ENCODE measurements around the gene NHEJ1. TPM values are rescaled to one million over a fixed set of nuclear protein-coding genes. Genes with fewer than 3 reads are reported as not detected.

The NHEJ1 gene
- total RNA-seq, 3 donors from 2014 or later, result 13.4 to 19.8 (median 17.6) TPM

DNA sequence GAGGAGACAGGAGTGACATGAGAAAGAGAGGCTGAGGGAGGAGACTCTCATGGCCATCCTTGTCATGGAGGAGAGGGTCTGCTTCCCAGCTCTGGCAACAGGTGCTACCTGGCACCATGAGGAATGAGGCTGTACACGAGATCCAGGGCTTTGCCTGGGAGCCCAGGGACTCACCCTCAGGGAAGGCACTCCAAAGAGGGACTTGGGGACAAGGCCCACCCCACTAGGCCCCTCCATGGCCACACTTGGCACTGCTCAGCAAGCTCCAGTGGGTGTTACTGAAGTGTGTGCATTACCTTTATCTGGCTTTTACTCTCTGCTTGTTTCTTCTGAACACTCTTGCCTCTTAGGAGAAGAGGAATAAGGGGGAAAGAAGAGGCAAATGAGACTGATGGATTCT is 122.0 kb downstream of the NHEJ1 start:
- Histone ChIP-seq H3K27ac (no peak overlapping the region), H3K4me1 (no peaks in the 10 kb centered on the region), H3K4me3 (no peak overlapping the region), H3K9me3 (no peaks in the 10 kb centered on the region), H3K27me3 (peaks cover 0 to 33% of the 10 kb centered on the region in 2 donors), H3K36me3 (no peaks in the 10 kb centered on the region)
- TF ChIP-seq POLR2AphosphoS5 (IDR thresholded peaks at IDR 0.05) (no peak), POLR2A (IDR thresholded peaks at IDR 0.05) (no peak)
- TF ChIP-seq, protein P1, sequence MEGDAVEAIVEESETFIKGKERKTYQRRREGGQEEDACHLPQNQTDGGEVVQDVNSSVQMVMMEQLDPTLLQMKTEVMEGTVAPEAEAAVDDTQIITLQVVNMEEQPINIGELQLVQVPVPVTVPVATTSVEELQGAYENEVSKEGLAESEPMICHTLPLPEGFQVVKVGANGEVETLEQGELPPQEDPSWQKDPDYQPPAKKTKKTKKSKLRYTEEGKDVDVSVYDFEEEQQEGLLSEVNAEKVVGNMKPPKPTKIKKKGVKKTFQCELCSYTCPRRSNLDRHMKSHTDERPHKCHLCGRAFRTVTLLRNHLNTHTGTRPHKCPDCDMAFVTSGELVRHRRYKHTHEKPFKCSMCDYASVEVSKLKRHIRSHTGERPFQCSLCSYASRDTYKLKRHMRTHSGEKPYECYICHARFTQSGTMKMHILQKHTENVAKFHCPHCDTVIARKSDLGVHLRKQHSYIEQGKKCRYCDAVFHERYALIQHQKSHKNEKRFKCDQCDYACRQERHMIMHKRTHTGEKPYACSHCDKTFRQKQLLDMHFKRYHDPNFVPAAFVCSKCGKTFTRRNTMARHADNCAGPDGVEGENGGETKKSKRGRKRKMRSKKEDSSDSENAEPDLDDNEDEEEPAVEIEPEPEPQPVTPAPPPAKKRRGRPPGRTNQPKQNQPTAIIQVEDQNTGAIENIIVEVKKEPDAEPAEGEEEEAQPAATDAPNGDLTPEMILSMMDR (IDR thresholded peaks at IDR 0.05), result no peak
- DNase-seq (ENCODE audit: low spot score in 2 of 2), result no peak
- intact Hi-C loops (cut with DNase I; ENCODE audit: low total_unique reads), result no loop called here

DNA sequence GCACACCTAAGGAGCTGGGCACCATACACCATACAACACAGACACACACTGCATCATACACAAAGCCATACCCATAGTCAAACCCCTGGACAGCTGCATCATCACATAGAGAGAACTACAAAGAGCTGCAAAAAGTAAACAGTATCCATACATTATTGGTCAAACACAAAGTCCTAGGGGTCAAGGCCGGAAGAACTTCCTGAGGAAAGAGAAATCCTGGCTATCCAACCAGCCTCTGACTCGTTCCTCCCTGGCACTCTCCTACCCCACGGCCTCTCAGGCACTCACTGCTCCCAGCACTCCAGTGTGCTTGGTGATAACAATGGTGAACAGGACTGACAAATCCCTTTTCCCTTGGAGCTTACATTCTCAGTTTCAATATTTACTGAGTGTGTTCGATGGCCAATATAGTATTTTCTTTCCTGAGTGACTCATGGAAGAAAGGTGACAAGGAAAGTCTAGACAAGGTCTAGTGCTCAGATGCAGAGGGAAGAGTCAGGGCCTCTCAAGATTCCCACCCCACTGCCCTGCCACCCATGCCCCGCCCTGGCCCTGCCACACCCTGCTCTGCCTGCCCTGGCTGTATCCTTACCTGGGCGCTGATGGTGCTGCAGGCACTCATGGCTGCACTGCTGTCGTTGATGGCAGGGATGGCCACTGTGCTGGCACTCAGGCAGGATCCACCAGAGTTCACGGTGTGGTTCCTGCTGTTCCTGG is 122.7 kb downstream of the NHEJ1 start:
- Histone ChIP-seq H3K4me3 (no peak overlapping the region), H3K36me3 (no peaks in the 10 kb centered on the region), H3K27ac (no peak overlapping the region), H3K4me1 (no peaks in the 10 kb centered on the region), H3K9me3 (no peaks in the 10 kb centered on the region), H3K27me3 (peaks cover 0 to 26% of the 10 kb centered on the region in 2 donors)
- no peak for TF ChIP-seq POLR2AphosphoS5 (IDR thresholded peaks at IDR 0.05)
- no peak for TF ChIP-seq POLR2A (IDR thresholded peaks at IDR 0.05)
- TF ChIP-seq, protein P1 (IDR thresholded peaks at IDR 0.05), result no peak
- DNase-seq (ENCODE audit: low spot score in 2 of 2), result no peak
- intact Hi-C loops (cut with DNase I; ENCODE audit: low total_unique reads), result no loop called here

DNA sequence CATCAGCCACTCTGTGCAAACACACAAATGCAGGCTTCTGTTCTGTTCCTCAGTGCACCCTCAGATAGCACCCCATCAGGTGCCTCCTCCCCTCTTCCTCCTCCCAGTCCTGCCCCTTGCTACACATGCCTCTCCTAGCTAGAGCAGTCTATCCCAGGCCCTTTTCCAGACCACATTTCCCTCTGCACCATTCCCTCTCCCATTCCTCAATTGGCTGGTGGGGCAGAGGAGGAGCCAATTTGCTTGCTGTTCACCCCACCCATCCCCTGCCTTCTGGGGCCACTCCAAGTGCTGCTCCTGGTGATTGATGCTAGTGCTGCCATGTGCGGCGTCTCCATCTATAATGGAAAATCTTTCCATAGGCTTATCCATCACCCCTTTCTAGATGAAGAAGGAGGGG is 124.7 kb downstream of the NHEJ1 start:
- no peak overlapping the region for H3K4me3 ChIP-seq
- H3K27me3 ChIP-seq, result peaks cover 0 to 25% of the 10 kb centered on the region in 2 donors
- no peaks in the 10 kb centered on the region for H3K4me1 ChIP-seq
- no peaks in the 10 kb centered on the region for H3K9me3 ChIP-seq
- TF ChIP-seq POLR2AphosphoS5 (IDR thresholded peaks at IDR 0.05) (no peak), POLR2A (IDR thresholded peaks at IDR 0.05) (no peak)
- TF ChIP-seq, protein P1 (IDR thresholded peaks at IDR 0.05), result no peak
- no peak for DNase-seq (ENCODE audit: low spot score in 2 of 2)
- no peak overlapping the region for H3K27ac ChIP-seq
- no peaks in the 10 kb centered on the region for H3K36me3 ChIP-seq
- intact Hi-C loops (cut with DNase I; ENCODE audit: low total_unique reads), result no loop called here

DNA sequence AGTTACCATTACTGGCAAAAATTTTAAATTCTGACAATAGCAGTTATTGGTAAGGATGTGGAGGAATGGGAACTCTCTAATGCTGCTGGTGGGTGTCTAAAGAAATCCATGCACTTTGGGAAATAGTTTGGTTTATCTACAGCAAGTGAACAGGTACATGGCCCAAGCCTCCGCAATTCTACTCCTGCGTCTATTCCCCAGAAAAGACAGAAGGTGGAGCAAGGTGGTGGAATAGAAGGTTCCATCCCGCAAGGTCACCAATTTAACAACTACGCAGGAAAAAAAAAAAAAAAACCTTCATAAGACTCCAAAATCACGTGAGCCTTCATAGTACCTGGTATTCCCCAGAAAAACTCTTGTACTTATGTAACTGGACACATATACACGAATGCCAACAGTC is 125.8 kb downstream of the NHEJ1 start:
- intact Hi-C loops (cut with DNase I; ENCODE audit: low total_unique reads), result no loop called here
- TF ChIP-seq, protein P1 (IDR thresholded peaks at IDR 0.05), result no peak
- TF ChIP-seq POLR2AphosphoS5 (IDR thresholded peaks at IDR 0.05), result no peak
- TF ChIP-seq POLR2A (IDR thresholded peaks at IDR 0.05), result no peak
- Histone ChIP-seq H3K4me3 (no peak overlapping the region), H3K4me1 (no peaks in the 10 kb centered on the region), H3K36me3 (no peaks in the 10 kb centered on the region), H3K27ac (no peak overlapping the region), H3K27me3 (peaks cover 0 to 25% of the 10 kb centered on the region in 2 donors), H3K9me3 (no peaks in the 10 kb centered on the region)
- no peak for DNase-seq (ENCODE audit: low spot score in 2 of 2)

DNA sequence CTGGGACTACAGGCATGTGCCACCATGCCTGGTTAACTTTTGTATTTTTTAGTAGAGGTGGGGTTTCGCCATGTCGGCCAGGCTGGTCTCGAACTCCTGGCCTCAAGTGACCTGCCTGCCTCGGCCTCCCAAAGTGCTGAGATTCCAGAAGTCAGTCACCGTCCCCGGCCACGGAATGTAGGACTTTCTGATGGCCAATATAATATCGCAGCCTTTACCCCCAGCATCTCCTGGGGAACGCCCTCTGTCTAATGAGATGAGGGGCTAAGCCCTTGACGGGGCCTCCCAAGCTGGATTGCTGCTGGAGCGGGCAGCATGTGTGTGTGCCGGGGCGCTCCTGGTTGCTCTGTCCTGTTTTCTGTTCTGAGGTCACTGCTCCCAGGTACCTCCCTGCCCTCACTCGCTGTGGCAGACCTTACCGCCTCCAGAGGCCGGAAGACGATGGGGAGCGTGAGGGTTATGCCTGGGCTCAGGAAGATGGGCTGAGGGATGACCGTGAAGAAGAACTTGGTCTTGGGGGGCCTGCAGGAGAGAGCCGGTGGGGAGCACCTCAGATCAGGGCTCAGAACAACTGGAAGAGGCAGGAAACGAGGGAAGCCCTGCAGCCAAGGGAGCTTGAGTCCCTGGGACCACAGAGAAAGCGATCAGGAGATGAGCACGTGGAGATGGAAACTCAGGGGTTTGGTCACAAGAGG is 128.4 kb downstream of the NHEJ1 start:
- TF ChIP-seq POLR2A (IDR thresholded peaks at IDR 0.05) (no peak), POLR2AphosphoS5 (IDR thresholded peaks at IDR 0.05) (no peak)
- H3K27me3 ChIP-seq, result peaks cover 0 to 30% of the 10 kb centered on the region in 2 donors
- no peaks in the 10 kb centered on the region for H3K9me3 ChIP-seq
- no peak for DNase-seq (ENCODE audit: low spot score in 2 of 2)
- H3K36me3 ChIP-seq, result no peaks in the 10 kb centered on the region
- H3K4me3 ChIP-seq, result no peak overlapping the region
- intact Hi-C loops (cut with DNase I; ENCODE audit: low total_unique reads), result no loop called here
- no peak overlapping the region for H3K27ac ChIP-seq
- no peaks in the 10 kb centered on the region for H3K4me1 ChIP-seq
